Activated naive CD4-positive, alpha-beta T cell (primary cell): Measurements from ENCODE around the gene VPS8.

ENCODE experiments used
- DNase-seq, 4 experiments: peaks; one replicate each; lab custom pipeline; 2025; lab: John Stamatoyannopoulos, UW

VPS8 gene

GRCh38 chr3:184784731-184785500, 27.1 kb upstream of the VPS8 start:
- no peak for DNase-seq

- DNase-seq: no peak
Measured at GRCh38 chr3:184785890-184786279, 26.1 kb upstream of the VPS8 start.

DNA sequence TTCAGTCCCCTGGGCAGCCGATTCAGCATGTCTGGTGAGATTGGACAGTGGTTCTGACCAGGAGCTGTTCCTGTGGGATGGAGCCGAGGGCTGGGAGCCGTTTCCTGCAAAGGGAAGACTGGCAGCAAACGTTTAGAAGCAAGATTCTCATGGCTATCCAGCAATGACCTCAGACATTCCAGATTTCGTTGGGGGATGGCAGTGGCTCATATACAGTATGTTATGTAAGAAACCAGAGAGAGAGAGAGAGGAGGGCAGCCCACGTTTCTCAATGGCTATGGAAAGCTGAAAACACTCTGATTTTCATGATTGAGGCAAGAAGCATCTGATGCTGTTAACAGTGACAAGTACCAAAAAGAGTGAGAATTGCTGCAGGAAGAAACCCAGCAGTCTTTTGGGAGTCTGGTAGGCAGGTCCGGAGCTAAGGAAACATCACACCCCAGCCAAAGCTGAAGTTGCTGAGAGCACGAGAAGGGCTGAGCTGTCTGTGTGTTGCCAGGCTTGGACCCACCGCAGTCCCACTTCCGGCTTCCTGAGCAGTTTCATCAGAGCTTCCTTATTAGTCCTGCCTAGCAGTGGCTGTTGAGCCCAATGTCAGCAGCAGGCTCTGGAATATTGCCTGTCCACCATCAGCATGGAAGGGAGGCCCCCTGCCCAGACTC, 25.6 kb upstream of the VPS8 start:
- no peak for DNase-seq

GRCh38 chr3:184788751-184789150, 23.2 kb upstream of the VPS8 start:
- DNase-seq: no peak

DNA sequence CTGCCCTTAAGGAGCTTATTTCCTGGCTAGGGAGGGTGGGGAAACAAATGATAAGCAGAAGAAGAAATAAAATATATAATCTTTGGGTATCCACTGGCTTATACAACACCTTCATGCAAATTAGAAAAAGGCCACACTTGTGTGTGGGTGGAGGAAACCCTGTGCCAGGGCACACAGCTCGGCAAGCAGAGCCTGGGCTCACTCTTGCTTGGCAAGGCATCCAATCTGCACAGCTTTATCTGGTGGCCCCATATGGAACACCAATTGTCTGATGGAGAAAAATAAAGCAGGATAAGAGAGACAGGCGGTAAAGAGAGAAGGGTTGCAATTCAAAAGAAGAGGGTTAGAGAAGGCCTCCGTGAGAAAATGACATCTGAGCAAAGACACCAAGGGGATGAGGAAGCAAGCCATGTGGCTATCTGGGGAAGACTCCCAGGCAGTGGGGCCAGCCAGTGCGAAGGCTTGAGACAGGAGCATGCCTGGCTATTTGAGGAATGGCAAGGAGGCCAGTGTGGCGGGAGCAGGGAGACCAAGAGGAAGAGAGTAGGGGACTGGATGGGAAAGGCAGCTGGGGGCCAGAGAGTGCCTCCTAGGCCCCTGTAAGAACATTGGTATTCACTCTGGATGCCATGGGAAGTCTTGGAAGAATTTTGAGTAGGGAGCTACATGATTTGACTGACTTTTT, 22.5 kb upstream of the VPS8 start:
- no peak for DNase-seq

DNA sequence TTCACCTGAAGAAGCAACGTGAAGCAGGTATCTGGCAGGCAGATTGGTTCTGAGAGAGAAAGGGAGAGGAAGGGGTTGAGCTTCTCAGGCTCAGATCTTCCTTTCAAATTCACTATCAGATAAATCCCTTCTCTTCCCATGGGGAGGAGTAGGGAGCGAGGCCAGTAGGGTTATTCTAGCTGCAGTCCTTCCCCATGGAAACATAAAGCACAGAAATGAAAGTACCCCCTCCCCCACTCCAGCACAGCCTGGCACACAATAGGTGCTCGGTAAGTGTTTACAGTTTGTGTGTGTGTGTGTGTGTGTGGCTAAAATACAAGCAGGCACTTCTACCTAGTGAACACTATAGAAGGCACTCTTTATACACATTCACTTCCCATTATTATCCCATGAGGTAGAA, 20.8 kb upstream of the VPS8 start:
- DNase-seq: no peak

DNA sequence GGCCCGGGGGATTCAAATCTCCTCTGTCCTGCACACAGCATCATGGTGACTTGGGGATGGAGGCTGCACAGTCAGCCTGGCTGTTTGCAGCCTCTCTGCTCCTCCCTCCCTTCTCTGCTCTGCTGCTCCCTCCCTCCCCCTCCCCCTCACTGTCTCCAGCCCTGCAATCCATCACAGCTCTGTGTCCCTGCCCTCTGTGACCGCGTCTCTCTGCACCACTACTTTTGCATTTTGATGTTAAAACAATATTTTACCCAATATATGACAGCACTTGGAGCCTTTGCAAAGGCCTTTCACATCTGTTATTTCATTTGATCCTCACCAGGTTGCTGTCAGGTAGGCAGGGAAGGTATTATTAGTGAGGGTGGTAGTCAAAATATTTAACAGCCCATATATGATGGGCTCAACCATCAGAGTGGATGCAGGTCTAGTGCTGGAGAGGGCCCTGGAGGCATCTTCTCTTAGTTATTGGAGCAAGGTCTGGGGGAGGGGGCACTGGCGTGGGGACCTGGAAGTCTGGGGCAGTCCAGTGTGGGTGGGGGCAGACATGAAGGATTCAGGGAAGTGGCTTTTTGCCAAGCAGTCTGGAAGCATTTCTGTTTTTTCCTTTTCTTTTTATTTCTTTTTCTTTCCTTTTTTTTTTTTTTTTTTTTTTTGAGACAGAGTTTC, 16.3 kb upstream of the VPS8 start:
- no peak for DNase-seq

GRCh38 chr3:184796551-184796950, 15.4 kb upstream of the VPS8 start:
- no peak for DNase-seq

GRCh38 chr3:184796954-184797353, 15.0 kb upstream of the VPS8 start:
- DNase-seq: no peak

GRCh38 chr3:184798120-184798519, 13.8 kb upstream of the VPS8 start:
- DNase-seq: no peak

GRCh38 chr3:184800349-184800930, 11.5 kb upstream of the VPS8 start:
- DNase-seq: no peak

DNA sequence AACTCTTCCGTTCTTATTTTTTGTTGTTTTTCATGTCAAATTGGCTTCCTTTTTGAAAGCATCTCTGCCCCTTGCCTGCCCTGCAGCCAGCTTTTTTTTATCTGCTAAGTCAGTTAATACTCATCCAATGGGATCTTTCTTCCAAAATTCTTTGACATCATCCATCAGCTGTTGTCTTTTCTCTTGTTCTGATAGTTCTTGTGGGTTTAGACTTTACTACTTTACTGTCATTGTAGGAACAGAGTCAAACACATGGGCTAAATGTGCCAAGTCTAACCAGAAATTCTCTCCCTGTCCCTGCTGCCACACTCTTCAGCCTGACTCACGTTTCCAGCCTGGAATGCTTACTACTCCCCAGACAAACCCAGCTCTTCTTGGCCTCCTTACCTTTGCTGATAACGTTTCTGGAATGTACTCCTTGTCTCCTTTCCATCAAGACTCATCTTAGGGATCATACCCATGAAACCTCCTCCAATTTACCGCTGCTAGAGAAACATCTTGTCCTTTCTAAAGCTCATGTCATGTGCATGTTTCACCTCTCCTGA, 10.7 kb upstream of the VPS8 start:
- DNase-seq: no peak

GRCh38 chr3:184802150-184802549, 9.8 kb upstream of the VPS8 start:
- DNase-seq: no peak

- no peak for DNase-seq
Measured at GRCh38 chr3:184804801-184805200, 7.2 kb upstream of the VPS8 start.

DNA sequence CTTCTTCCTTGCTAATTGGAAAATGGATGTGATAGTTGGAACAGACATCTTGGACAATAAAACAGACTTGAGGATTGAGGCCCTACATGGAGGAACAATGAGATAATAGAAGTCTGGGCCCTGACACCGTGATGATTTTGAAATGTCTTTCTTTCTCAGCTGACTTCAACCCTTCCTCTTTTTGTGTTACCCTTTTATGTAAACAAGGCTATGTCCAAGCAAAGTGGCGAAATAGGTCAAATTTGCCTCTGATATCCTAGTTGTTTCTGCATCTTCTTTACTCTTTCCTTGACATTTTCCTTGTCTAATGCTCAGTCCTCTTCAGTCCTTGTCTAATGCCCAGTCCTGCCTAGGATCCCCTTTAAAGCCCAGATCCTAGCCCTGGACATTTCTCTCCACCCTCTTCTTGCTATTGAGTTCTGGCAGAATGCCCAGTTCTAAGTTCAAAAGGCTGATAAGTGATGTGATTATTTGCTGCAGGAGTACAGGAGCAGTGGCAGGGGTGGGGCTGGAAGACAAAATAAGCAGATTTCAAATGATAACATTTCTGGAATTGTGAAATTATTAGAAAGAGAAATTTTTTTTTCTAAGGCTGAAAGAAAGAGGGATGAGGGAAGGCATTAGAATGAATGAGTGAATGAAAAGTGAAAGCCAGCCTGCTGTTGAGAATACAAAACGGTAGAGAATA, 6.5 kb upstream of the VPS8 start:
- no peak for DNase-seq

DNA sequence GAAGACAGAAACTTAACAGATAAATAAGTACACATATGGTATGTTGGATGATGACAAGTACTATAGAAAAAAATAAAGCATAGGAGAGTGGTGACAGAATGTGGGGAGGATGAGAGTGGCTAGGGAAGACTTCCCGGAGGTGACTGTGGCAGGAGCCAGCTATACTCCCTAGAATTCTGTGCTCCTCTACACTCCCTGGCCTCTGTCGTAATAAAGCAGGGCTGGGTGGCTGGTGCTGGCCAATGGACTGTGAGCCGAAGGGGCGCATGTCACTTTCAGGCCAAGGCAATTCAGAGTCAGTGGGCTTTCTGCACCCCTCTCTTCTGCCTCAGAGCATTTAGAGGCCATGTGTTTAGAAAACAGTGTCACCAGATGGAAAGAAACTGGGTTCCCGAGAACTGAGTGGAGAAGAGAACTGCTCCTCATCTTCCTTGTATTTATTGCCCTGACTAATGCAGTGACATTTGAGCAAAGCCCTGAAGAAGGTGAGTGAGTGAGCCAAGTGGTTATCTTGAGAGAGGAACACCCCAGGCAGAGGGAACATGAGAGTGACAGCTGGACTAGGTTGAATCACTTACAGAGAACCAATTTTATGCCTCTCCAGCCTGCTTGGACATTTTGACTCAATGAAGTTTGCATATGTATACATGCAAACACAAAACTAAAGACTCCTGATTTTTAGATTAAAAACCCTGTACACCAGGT, 5.2 kb upstream of the VPS8 start:
- no peak for DNase-seq

GRCh38 chr3:184807549-184807948, 4.4 kb upstream of the VPS8 start:
- no peak for DNase-seq

GRCh38 chr3:184808021-184808420, 3.9 kb upstream of the VPS8 start:
- no peak for DNase-seq

DNA sequence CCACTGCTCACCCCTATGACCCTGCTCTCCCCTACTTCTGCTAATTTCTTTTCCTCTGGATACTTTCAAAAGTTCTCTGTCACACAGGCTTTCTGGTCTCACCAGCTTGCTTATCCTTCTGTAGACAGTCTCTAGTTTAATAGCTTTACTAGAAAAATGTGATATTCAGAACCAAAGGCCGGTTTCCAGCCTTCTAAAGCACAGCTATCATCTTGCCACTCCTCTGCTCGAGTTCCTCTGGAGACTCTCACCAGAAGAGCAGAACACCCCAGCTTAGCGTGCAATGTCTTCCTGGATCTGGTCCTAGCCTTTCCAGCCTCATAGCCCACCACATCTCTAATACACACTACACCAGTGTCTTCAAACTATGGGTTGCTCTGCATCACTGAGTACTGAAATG, 1.8 kb upstream of the VPS8 start:
- DNase-seq: no peak

- no peak for DNase-seq
Measured at GRCh38 chr3:184811034-184811433, 932 bp upstream of the VPS8 start.

DNA sequence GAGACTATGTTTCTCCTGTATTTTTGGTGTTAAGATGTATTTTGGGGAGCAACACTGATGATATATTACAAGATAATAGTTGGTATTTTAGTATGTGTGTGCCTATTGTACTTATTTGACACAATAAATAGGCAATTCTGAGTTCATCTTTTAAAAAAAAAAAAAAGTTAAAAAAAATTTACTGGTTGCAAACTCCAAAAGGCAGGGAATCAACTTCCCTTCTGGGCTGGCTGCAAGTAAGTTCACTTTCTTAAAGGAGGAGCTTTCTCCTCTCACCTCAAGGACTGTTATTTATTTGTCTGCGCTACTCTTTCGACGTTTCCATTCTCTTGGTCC, 335 bp upstream of the VPS8 start:
- no peak for DNase-seq
